Esophagus squamous epithelium (tissue), 5 donors: Measurements from ENCODE around the gene MSANTD1. TPM values are rescaled to one million over a fixed set of nuclear protein-coding genes. Genes with fewer than 3 reads are reported as not detected.

Experiments used
- DNase-seq: peaks from one replicate; lab custom pipeline; 2025; lab: John Stamatoyannopoulos, UW
- H3K27ac ChIP-seq, 4 donors: fragments of 200-600 bp; sonication (generic); one replicate each; pipeline ENCODE4 v1.5.1; 2016 to 2019; ENCODE audit warnings: mild to moderate bottlenecking in 1 of 4
- H3K27me3 ChIP-seq, 4 donors: fragments of 200-600 bp; sonication (generic); 1 replicate in 3 of 4; 2 replicates in 1 of 4; pipeline versions ENCODE4 v1.5.1 to v1.6.0; 2017 to 2021; ENCODE audit warnings: antibody characterized with exemption in 1 of 4
- H3K36me3 ChIP-seq, 3 donors: fragments of 200-600 bp; sonication (generic); one replicate each; pipeline ENCODE4 v1.5.1; 2016 to 2019
- H3K4me1 ChIP-seq, 3 donors: fragments of 200-600 bp; sonication (generic); one replicate each; pipeline ENCODE4 v1.5.1; 2017 to 2019
- H3K4me3 ChIP-seq, 4 donors: fragments of 200-600 bp; sonication (generic); 1 replicate in 3 of 4; 2 replicates in 1 of 4; pipeline ENCODE4 v1.5.1; 2016 to 2019; ENCODE audit warnings: mild to moderate bottlenecking in 2 of 4, moderate library complexity in 1 of 4
- H3K9me3 ChIP-seq, 3 donors: fragments of 200-600 bp; sonication (generic); one replicate each; pipeline ENCODE4 v1.5.1; 2016 to 2019
- POLR2A ChIP-seq, 4 donors: fragments of 450-650 bp; IDR thresholded peaks; one replicate each; pipeline ENCODE4 v1.6.1; 2017; ENCODE audit warnings: antibody characterized with exemption in 4 of 4, mild to moderate bottlenecking in 4 of 4, moderate library complexity in 3 of 4
- WGBS, 2 donors: methylation state at CpG; one replicate each; pipeline ENCODE4 v1.1.5; 2018; 5-methylcytosine and 5-hydroxymethylcytosine counted together
- intact Hi-C: fragments of 100-400 bp; cut with DNase I; formaldehyde crosslinking; loops from one replicate; pipeline ENCODE4 v1.15.0; 2022
- total RNA-seq, 4 donors: library from RNA; depleted of rRNA; stranded (reverse); fragments of >200 nt; gene quantifications; one replicate each; pipeline ENCODE4 v1.1.0, GENCODE V29; 2016
- TF ChIP-seq, protein P1 (sequence below), 6 experiments: fragments of 450-650 bp in 4 of 6; fragments of 200-600 bp in 2 of 6; sonication (generic) in 2 of 6; IDR thresholded peaks; one replicate each; pipeline ENCODE4 v1.5.1; 2016 to 2019; ENCODE audit warnings: antibody characterized with exemption in 6 of 6, mild to moderate bottlenecking in 4 of 6, moderate library complexity in 4 of 6
- donor health status: DM: yes; HTN: yes; CAD: no.

Gene MSANTD1
- total RNA-seq, 4 donors from 2014 or later = 0.15 to 0.95 (median 0.18) TPM; not detected in 1

DNA sequence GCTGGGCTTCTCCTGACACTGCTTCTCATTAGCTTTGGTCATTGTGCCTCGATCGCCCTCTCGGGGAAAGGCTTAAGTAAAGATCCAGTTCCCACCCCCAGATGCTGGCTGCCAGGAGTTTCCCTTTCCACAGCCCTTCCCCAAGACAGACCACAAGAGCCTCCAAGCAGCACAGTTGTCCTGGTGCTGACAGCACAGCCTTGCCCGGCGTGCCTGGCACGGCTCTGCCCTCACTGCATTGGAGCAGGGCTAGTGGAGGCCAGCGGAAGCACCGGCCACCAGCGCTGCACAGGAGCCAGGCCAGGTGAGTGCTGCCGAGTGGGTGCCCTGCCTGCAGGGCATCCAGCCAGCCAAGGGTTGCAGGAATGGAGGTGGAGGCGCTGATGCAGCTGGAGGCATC lies 9.7 kb upstream of the MSANTD1 start:
- H3K36me3 ChIP-seq = peaks cover 11 to 99% (median 23%) of the 10 kb centered on the region in 3 donors
- no CpG with 5 or more reads among the region's 11 CpGs for WGBS, 2 donors

DNA sequence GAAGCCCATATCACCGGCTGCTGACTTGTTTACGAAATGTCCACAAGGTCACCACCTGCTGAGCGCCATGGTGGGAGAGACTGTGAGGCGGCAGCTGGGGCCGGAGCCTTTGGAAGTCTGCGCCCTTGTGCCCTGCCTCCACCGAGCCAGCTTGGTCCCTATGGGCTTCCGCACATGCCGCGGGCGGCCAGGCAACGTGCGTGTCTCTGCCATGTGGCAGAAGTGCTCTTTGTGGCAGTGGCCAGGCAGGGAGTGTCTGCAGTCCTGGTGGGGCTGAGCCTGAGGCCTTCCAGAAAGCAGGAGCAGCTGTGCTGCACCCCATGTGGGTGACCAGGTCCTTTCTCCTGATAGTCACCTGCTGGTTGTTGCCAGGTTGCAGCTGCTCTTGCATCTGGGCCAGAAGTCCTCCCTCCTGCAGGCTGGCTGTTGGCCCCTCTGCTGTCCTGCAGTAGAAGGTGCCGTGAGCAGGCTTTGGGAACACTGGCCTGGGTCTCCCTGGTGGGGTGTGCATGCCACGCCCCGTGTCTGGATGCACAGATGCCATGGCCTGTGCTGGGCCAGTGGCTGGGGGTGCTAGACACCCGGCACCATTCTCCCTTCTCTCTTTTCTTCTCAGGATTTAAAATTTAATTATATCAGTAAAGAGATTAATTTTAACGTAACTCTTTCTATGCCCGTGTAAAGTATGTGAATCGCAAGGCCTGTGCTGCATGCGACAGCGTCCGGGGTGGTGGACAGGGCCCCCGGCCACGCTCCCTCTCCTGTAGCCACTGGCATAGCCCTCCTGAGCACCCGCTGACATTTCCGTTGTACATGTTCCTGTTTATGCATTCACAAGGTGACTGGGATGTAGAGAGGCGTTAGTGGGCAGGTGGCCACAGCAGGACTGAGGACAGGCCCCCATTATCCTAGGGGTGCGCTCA lies 8.7 kb upstream of the MSANTD1 start:
- Histone ChIP-seq H3K36me3 (peaks cover 11 to 98% (median 23%) of the 10 kb centered on the region in 3 donors), H3K4me3 (no peak overlapping the region), H3K27ac (no peak overlapping the region), H3K4me1 (peaks cover 0 to 8% (median 0%) of the 10 kb centered on the region in 3 donors), H3K27me3 (no peaks in the 10 kb centered on the region), H3K9me3 (no peaks in the 10 kb centered on the region)
- TF ChIP-seq, protein P1, sequence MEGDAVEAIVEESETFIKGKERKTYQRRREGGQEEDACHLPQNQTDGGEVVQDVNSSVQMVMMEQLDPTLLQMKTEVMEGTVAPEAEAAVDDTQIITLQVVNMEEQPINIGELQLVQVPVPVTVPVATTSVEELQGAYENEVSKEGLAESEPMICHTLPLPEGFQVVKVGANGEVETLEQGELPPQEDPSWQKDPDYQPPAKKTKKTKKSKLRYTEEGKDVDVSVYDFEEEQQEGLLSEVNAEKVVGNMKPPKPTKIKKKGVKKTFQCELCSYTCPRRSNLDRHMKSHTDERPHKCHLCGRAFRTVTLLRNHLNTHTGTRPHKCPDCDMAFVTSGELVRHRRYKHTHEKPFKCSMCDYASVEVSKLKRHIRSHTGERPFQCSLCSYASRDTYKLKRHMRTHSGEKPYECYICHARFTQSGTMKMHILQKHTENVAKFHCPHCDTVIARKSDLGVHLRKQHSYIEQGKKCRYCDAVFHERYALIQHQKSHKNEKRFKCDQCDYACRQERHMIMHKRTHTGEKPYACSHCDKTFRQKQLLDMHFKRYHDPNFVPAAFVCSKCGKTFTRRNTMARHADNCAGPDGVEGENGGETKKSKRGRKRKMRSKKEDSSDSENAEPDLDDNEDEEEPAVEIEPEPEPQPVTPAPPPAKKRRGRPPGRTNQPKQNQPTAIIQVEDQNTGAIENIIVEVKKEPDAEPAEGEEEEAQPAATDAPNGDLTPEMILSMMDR (IDR thresholded peaks at IDR 0.05) = no peak
- TF ChIP-seq POLR2A (IDR thresholded peaks at IDR 0.05) = no peak
- WGBS, 2 donors = 92 to 95% methylated on average over 14 to 24 of the region's 29 CpGs
- intact Hi-C loops = no loop called here
- DNase-seq = no peak

More for the DNA sequence above, 9.7 kb upstream of the MSANTD1 start:
- H3K4me3 ChIP-seq = no peak overlapping the region
- H3K4me1 ChIP-seq = peaks cover 0 to 8% (median 0%) of the 10 kb centered on the region in 3 donors
- TF ChIP-seq POLR2A (IDR thresholded peaks at IDR 0.05) = no peak
- TF ChIP-seq, protein P1 (IDR thresholded peaks at IDR 0.05) = no peak
- intact Hi-C loops = no loop called here
- DNase-seq = no peak
- H3K27ac ChIP-seq = no peak overlapping the region
- H3K27me3 ChIP-seq = no peaks in the 10 kb centered on the region
- no peaks in the 10 kb centered on the region for H3K9me3 ChIP-seq

DNA sequence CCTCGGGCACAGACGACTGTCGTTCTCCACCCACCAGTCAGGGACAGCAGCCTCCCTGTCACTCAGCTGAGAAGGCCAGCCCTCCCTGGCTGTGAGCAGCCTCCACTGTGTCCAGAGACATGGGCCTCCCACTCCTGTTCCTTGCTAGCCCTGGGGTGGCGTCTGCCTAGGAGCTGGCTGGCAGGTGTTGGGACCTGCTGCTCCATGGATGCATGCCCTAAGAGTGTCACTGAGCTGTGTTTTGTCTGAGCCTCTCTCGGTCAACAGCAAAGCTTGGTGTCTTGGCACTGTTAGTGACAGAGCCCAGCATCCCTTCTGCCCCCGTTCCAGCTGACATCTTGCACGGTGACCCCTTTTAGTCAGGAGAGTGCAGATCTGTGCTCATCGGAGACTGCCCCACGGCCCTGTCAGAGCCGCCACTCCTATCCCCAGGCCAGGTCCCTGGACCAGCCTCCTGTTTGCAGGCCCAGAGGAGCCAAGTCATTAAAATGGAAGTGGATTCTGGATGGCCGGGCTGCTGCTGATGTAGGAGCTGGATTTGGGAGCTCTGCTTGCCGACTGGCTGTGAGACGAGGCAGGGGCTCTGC lies 7.9 kb upstream of the MSANTD1 start:
- Histone ChIP-seq H3K4me3 (no peak overlapping the region), H3K36me3 (peaks cover 5 to 92% (median 16%) of the 10 kb centered on the region in 3 donors), H3K4me1 (peaks cover 0 to 8% (median 0%) of the 10 kb centered on the region in 3 donors), H3K9me3 (no peaks in the 10 kb centered on the region), H3K27me3 (no peaks in the 10 kb centered on the region), H3K27ac (no peak overlapping the region)
- intact Hi-C loops = no loop called here
- 67 to 79% methylated on average over 2 to 3 of the region's 13 CpGs for WGBS, 2 donors
- no peak for DNase-seq
- TF ChIP-seq, protein P1 (IDR thresholded peaks at IDR 0.05) = no peak
- no peak for TF ChIP-seq POLR2A (IDR thresholded peaks at IDR 0.05)

DNA sequence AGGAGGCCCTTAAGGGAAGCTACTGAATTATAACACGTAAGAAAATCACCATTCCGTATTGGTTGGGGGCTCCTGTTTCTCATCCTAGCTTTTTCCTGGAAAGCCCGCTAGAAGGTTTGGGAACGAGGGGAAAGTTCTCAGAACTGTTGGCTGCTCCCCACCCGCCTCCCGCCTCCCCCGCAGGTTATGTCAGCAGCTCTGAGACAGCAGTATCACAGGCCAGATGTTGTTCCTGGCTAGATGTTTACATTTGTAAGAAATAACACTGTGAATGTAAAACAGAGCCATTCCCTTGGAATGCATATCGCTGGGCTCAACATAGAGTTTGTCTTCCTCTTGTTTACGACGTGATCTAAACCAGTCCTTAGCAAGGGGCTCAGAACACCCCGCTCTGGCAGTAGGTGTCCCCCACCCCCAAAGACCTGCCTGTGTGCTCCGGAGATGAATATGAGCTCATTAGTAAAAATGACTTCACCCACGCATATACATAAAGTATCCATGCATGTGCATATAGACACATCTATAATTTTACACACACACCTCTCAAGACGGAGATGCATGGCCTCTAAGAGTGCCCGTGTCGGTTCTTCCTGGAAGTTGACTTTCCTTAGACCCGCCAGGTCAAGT lies 6.9 kb upstream of the MSANTD1 start:
- no peaks in the 10 kb centered on the region for H3K9me3 ChIP-seq
- no peak overlapping the region for H3K27ac ChIP-seq
- no peak for TF ChIP-seq POLR2A (IDR thresholded peaks at IDR 0.05)
- TF ChIP-seq, protein P1 (IDR thresholded peaks at IDR 0.05) = no peak
- no peak for DNase-seq
- peaks cover 0 to 82% (median 15%) of the 10 kb centered on the region in 3 donors for H3K36me3 ChIP-seq
- H3K4me1 ChIP-seq = peaks cover 0 to 8% (median 0%) of the 10 kb centered on the region in 3 donors
- H3K27me3 ChIP-seq = no peaks in the 10 kb centered on the region
- no peak overlapping the region for H3K4me3 ChIP-seq
- WGBS, 2 donors = 82 to 86% methylated on average over 16 to 17 of the region's 17 CpGs
- intact Hi-C loops = no loop called here
